Measurements from ENCODE around the gene ZMYND8. TPM values are rescaled to one million over a fixed set of nuclear protein-coding genes. Genes with fewer than 3 reads are reported as not detected.

Gene ZMYND8
- total and polyA plus RNA-seq, 11 donors, result 11.3 to 46.4 (median 28.7) TPM

- Histone ChIP-seq H3K27ac (peak overlapping the region; percentile 17 to 99 (median 98)), H3K4me1 (peaks cover 13 to 82% (median 60%) of the 10 kb centered on the region in 12 donors), H3K36me3 (peaks cover 0 to 21% (median 1%) of the 10 kb centered on the region in 9 donors), H3K27me3 (no peaks in the 10 kb centered on the region), H3K4me3 (no peak overlapping the region), H3K9me3 (no peaks in the 10 kb centered on the region)
- WGBS, 4 donors, result 94 to 97% (median 97%) methylated on average over 3 of the region's 3 CpGs
- no peak for DNase-seq
- no peak for ATAC-seq
- intact Hi-C loops (cut with DNase I), result loop anchor here in 6 of 10 donors (5.0 kb wide), 3 partner anchors 37 to 48 kb away; no protein-coding TSS in a partner anchor
- TF ChIP-seq CTCF (IDR thresholded peaks at IDR 0.05) (no peak), POLR2A (IDR thresholded peaks at IDR 0.05) (no peak)
These were observed 41.7 kb downstream of the ZMYND8 start for GRCh38 chr20:47314647-47315338.

- Histone ChIP-seq H3K36me3 (peaks cover 0 to 41% (median 14%) of the 10 kb centered on the region in 9 donors), H3K4me1 (peaks cover 12 to 72% (median 40%) of the 10 kb centered on the region in 12 donors), H3K27ac (peak overlapping the region in 9 of 12 donors; percentile 0 to 99 (median 47)), H3K4me3 (no peak overlapping the region), H3K9me3 (no peaks in the 10 kb centered on the region), H3K27me3 (no peaks in the 10 kb centered on the region)
- no peak for ATAC-seq
- no peak for DNase-seq
- intact Hi-C loops (cut with DNase I), result loop anchor here in 2 of 10 donors (5.0 kb wide), 2 partner anchors 35 to 50 kb away; no protein-coding TSS in a partner anchor
- TF ChIP-seq POLR2A (IDR thresholded peaks at IDR 0.05), result no peak
- no peak for TF ChIP-seq CTCF (IDR thresholded peaks at IDR 0.05)
- 87 to 96% (median 94%) methylated on average over 11 of the region's 11 CpGs for WGBS, 4 donors
These were observed 44.4 kb downstream of the ZMYND8 start for GRCh38 chr20:47311967-47312681.

GRCh38 chr20:47311211-47311610, 45.3 kb downstream of the ZMYND8 start:
- intact Hi-C loops (cut with DNase I), result loop anchor here in 2 of 10 donors (5.0 kb wide), 2 partner anchors 34 to 51 kb away; no protein-coding TSS in a partner anchor
- no peak for TF ChIP-seq POLR2A (IDR thresholded peaks at IDR 0.05)
- TF ChIP-seq CTCF (IDR thresholded peaks at IDR 0.05), result no peak
- Histone ChIP-seq H3K36me3 (peaks cover 0 to 49% (median 23%) of the 10 kb centered on the region in 9 donors), H3K4me1 (peaks cover 3 to 63% (median 31%) of the 10 kb centered on the region in 12 donors), H3K27me3 (no peaks in the 10 kb centered on the region), H3K27ac (peak overlapping the region in 3 of 12 donors; percentile 13 to 72 (median 60)), H3K9me3 (no peaks in the 10 kb centered on the region), H3K4me3 (no peak overlapping the region)
- WGBS, 4 donors, result 93 to 94% (median 93%) methylated on average over 5 of the region's 5 CpGs
- DNase-seq (no peak), ATAC-seq (no peak)

GRCh38 chr20:47310729-47311128, 45.8 kb downstream of the ZMYND8 start:
- Histone ChIP-seq H3K9me3 (no peaks in the 10 kb centered on the region), H3K27ac (peak overlapping the region in 5 of 12 donors; percentile 41 to 72 (median 60)), H3K4me3 (no peak overlapping the region), H3K4me1 (peaks cover 3 to 58% (median 26%) of the 10 kb centered on the region in 12 donors), H3K36me3 (peaks cover 0 to 54% (median 28%) of the 10 kb centered on the region in 9 donors), H3K27me3 (no peaks in the 10 kb centered on the region)
- DNase-seq, result no peak
- intact Hi-C loops (cut with DNase I), result loop anchor here in 2 of 10 donors (5.0 kb wide), 2 partner anchors 33 to 52 kb away; no protein-coding TSS in a partner anchor
- TF ChIP-seq CTCF (IDR thresholded peaks at IDR 0.05), result no peak
- no peak for TF ChIP-seq POLR2A (IDR thresholded peaks at IDR 0.05)
- no peak for ATAC-seq
- 82 to 89% (median 83%) methylated on average over 8 of the region's 8 CpGs for WGBS, 4 donors

Measured in heart left ventricle (tissue), 16 donors.